Nephron progenitor cell (in vitro differentiated cells): ENCODE data around the gene NEB.

Source experiments
- DNase-seq: peaks from one replicate; pipeline ENCODE4 v3.0.0; 2021
- H3K27ac Mint-ChIP-seq: 2 replicates; pipeline ENCODE4 v1.8.0; 2021; ENCODE audit warnings: mild to moderate bottlenecking, moderate library complexity, mixed read lengths
- H3K27me3 Mint-ChIP-seq: 2 replicates; pipeline ENCODE4 v1.8.0; 2021; ENCODE audit warnings: mild to moderate bottlenecking, low read depth, mixed read lengths; ENCODE audit not compliant: poor library complexity
- H3K36me3 Mint-ChIP-seq: 2 replicates; pipeline ENCODE4 v1.8.0; 2021; ENCODE audit warnings: low read depth, mixed read lengths
- H3K4me1 Mint-ChIP-seq: 2 replicates; pipeline ENCODE4 v1.8.0; 2021; ENCODE audit warnings: mixed read lengths
- H3K4me3 Mint-ChIP-seq: 2 replicates; pipeline ENCODE4 v1.8.0; 2021; ENCODE audit warnings: mild to moderate bottlenecking, moderate library complexity, mixed read lengths
- H3K9me3 Mint-ChIP-seq: 2 replicates; pipeline ENCODE4 v1.8.0; 2021; ENCODE audit warnings: mild to moderate bottlenecking, moderate library complexity, mixed read lengths
- CTCF ChIP-seq: fragments of 200-600 bp; sonication (generic); IDR thresholded peaks from 2 replicates; pipeline ENCODE4 v1.5.0; 2021; ENCODE audit warnings: antibody characterized with exemption

NEB gene

GRCh38 chr2:151520976-151521375 is 213.3 kb downstream of the NEB start:
- no peak for TF ChIP-seq CTCF
- no peaks in the 10 kb centered on the region for H3K36me3 Mint-ChIP-seq
- no peaks in the 10 kb centered on the region for H3K9me3 Mint-ChIP-seq
- peaks cover 14% of the 10 kb centered on the region for H3K4me1 Mint-ChIP-seq
- H3K27me3 Mint-ChIP-seq = no peaks in the 10 kb centered on the region
- no peak for DNase-seq
- H3K27ac Mint-ChIP-seq = peak overlapping the region; percentile 68
- H3K4me3 Mint-ChIP-seq = no peak overlapping the region

GRCh38 chr2:151518802-151519201 is 215.5 kb downstream of the NEB start:
- H3K27ac Mint-ChIP-seq = no peak overlapping the region
- H3K27me3 Mint-ChIP-seq = no peaks in the 10 kb centered on the region
- H3K36me3 Mint-ChIP-seq = no peaks in the 10 kb centered on the region
- peaks cover 14% of the 10 kb centered on the region for H3K4me1 Mint-ChIP-seq
- no peak overlapping the region for H3K4me3 Mint-ChIP-seq
- no peak for DNase-seq
- no peaks in the 10 kb centered on the region for H3K9me3 Mint-ChIP-seq
- TF ChIP-seq CTCF = no peak

DNA sequence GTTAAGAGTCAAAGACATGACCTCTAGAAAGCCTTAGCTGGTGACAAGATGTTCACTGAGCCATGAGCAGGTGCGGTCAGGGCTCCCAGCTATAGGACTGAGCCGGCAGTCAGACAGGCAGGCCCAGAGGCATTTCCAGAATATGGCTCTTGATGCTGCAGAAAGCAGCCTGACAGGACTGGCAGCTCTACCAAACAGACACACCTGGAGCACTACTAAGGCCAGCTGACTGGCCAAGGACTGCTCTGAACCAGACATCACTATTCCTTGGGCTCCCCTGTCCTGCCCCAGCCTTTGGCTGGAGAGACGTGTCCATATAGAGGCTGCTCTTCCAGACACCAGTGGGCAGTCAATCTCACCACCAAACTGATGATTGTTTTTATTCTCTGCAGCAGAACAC is 225.8 kb downstream of the NEB start:
- TF ChIP-seq CTCF = no peak
- no peak for DNase-seq
- H3K9me3 Mint-ChIP-seq = no peaks in the 10 kb centered on the region
- peaks cover 4% of the 10 kb centered on the region for H3K27me3 Mint-ChIP-seq
- H3K27ac Mint-ChIP-seq = peak overlapping the region; percentile 92
- H3K36me3 Mint-ChIP-seq = peaks cover 7% of the 10 kb centered on the region
- H3K4me1 Mint-ChIP-seq = no peaks in the 10 kb centered on the region
- no peak overlapping the region for H3K4me3 Mint-ChIP-seq

DNA sequence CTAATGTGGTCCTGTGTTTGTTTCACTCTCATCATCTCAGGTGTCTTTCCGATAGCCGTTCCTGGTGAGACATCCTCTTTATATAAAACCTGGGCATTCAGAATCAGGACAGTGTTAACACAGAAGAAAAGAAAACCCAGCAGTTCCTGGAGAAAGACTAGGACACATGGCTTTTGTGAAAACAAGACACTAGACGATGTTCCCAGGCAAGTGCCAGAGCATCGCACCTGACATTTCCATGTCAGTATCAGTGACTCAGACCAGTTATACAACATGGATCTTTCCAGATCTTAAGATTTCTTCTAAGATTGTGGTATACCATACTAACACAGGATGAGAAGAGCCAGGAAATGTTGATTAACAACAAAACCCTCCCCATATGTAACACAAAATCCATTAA is 228.1 kb downstream of the NEB start:
- peaks cover 4% of the 10 kb centered on the region for H3K4me1 Mint-ChIP-seq
- H3K9me3 Mint-ChIP-seq = no peaks in the 10 kb centered on the region
- no peak for DNase-seq
- no peak overlapping the region for H3K27ac Mint-ChIP-seq
- H3K27me3 Mint-ChIP-seq = peaks cover 4% of the 10 kb centered on the region
- H3K36me3 Mint-ChIP-seq = peaks cover 7% of the 10 kb centered on the region
- no peak for TF ChIP-seq CTCF
- H3K4me3 Mint-ChIP-seq = no peak overlapping the region

GRCh38 chr2:151498178-151498577 is 236.1 kb downstream of the NEB start:
- no peak for DNase-seq
- H3K4me3 Mint-ChIP-seq = no peak overlapping the region
- no peak overlapping the region for H3K27ac Mint-ChIP-seq
- no peak for TF ChIP-seq CTCF
- peaks cover 7% of the 10 kb centered on the region for H3K36me3 Mint-ChIP-seq
- no peaks in the 10 kb centered on the region for H3K27me3 Mint-ChIP-seq
- H3K4me1 Mint-ChIP-seq = peaks cover 4% of the 10 kb centered on the region
- H3K9me3 Mint-ChIP-seq = no peaks in the 10 kb centered on the region

DNA sequence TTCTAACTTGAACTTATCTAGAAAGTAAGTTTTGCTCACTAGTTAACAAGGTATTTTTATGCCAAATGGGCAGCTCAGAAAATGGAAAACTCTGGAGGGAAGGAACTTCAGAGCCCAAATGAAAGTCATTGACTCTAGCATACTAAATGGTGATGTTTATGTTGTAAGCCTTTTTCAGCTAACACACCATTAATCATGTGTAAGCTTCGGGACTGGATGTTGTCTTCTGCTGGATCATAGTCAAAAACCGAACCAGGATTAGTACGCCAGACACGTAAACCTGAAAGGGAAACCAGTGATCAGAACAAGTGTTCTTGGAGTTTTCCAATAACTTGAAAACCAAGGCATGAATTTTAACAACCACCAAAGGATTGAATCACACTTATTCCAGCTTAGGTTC is 242.8 kb downstream of the NEB start:
- Mint-ChIP-seq H3K27me3 (no peaks in the 10 kb centered on the region), H3K36me3 (peaks cover 28% of the 10 kb centered on the region), H3K9me3 (no peaks in the 10 kb centered on the region), H3K4me1 (no peaks in the 10 kb centered on the region), H3K27ac (no peak overlapping the region), H3K4me3 (no peak overlapping the region)
- no peak for TF ChIP-seq CTCF
- no peak for DNase-seq
